ENCODE data around the gene ZNF652.
A peak's percentile ranks its signal among the peaks of the same experiment; 100 is the strongest.
"Not testable (repeated sequence)": the region's sequence is repeated elsewhere in the genome, so short reads cannot be mapped to it uniquely, and the experiment has no call there.

Gene ZNF652

DNA sequence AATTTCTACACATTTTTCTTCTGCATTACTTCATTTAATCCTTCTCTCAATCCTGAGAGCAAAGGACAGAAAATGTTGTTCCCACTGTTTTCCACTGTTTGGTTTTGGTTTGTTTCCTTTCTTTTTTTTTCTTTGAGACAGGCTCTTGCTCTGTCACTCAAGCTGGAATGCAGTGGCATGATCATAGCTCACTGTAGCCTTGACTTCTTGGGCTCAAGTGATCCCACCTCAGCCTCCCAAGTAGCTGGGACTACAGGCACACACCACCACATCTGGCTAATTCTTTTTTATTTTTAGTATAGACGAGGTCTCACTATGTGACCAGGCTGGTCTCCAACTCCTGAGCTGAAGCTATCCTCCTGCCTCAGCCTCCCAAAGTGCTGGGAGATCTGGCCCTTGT is 7.0 kb upstream of the ZNF652 start:
- DNase-seq: no peak
- CTCF ChIA-PET: interaction anchor here (0.9 to 5.2 kb wide), 17 partner anchors 8 to 62 kb away, joined by 3 to 63 read pairs (median 5); no protein-coding TSS in a partner anchor
- WGBS (ENCODE audit: insufficient coverage): 100% methylated on average over 1 of the region's 1 CpG
- H3K27ac ChIP-seq (ENCODE audit: insufficient read depth in 1 of 2, low read depth in 1 of 2, low read length in 2 of 2, poor library complexity in 1 of 2, severe bottlenecking in 2 of 2): no peak overlapping the region
- H3K4me1 ChIP-seq (ENCODE audit: control extremely low read depth in 1 of 4, control insufficient read depth in 4 of 4, insufficient read depth in 4 of 4, low read length in 3 of 4): peaks cover 0 to 13% (median 5%) of the 10 kb centered on the region in 4 experiments
- no peaks in the 10 kb centered on the region for H3K27me3 ChIP-seq (replicated peaks in 2 of 5; ENCODE audit: control insufficient read depth in 4 of 5, insufficient read depth in 5 of 5, low read length in 4 of 5)
- no peaks in the 10 kb centered on the region for H3K36me3 ChIP-seq (ENCODE audit: control insufficient read depth in 4 of 4, insufficient read depth in 4 of 4, low read length in 3 of 4)
- POLR2A ChIA-PET: no interaction called here
- H3K9me3 ChIP-seq (ENCODE audit: control extremely low read depth in 1 of 5, control insufficient read depth in 4 of 5, insufficient read depth in 2 of 5, low read depth in 1 of 5, low read length in 4 of 5): no peaks in the 10 kb centered on the region
- H3K4me3 ChIP-seq (ENCODE audit: control insufficient read depth in 1 of 7, extremely low read depth in 1 of 7, insufficient read depth in 4 of 7, low read depth in 2 of 7, low read length in 6 of 7): no peak overlapping the region

DNA sequence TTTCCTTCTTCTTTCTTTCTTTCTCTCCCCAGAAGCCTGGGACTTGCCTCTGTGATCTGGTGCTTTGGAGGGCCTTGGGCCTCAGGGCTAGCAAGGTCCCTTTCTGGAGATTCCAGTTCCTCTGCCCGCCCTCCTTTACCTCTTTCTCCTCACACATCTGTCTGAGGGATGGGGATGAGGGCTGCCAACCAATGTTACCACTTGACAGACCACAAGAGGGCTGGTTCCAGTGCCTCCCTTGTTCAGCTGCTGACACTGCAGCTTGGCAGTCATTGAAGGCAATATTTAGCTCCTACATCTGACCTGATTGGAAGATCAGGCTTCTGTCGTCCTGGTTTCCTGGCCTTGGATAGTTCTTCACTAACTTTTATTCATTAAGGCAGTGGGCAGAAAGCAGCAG is 3.6 kb upstream of the ZNF652 start:
- no peaks in the 10 kb centered on the region for H3K36me3 ChIP-seq (ENCODE audit: control insufficient read depth in 4 of 4, insufficient read depth in 4 of 4, low read length in 3 of 4)
- H3K27me3 ChIP-seq (replicated peaks in 2 of 5; ENCODE audit: control insufficient read depth in 4 of 5, insufficient read depth in 5 of 5, low read length in 4 of 5): no peaks in the 10 kb centered on the region
- no peak overlapping the region for H3K27ac ChIP-seq (ENCODE audit: insufficient read depth in 1 of 2, low read depth in 1 of 2, low read length in 2 of 2, poor library complexity in 1 of 2, severe bottlenecking in 2 of 2)
- no peaks in the 10 kb centered on the region for H3K9me3 ChIP-seq (ENCODE audit: control extremely low read depth in 1 of 5, control insufficient read depth in 4 of 5, insufficient read depth in 2 of 5, low read depth in 1 of 5, low read length in 4 of 5)
- no CpG with 5 or more reads among the region's 2 CpGs for WGBS (ENCODE audit: insufficient coverage)
- DNase-seq: peak; percentile 64 to 82 (median 82)
- POLR2A ChIA-PET: interaction anchor here (0.7 to 1.2 kb wide), 2 partner anchors 117 to 341 kb away, joined by 3 read pairs; no protein-coding TSS in a partner anchor
- no peak overlapping the region for H3K4me3 ChIP-seq (ENCODE audit: control insufficient read depth in 1 of 7, extremely low read depth in 1 of 7, insufficient read depth in 4 of 7, low read depth in 2 of 7, low read length in 6 of 7)
- CTCF ChIA-PET: interaction anchor here (0.6 to 6.4 kb wide), 13 partner anchors 8 to 337 kb away, joined by 3 to 62 read pairs (median 4); no protein-coding TSS in a partner anchor
- peaks cover 6 to 20% (median 15%) of the 10 kb centered on the region in 4 experiments for H3K4me1 ChIP-seq (ENCODE audit: control extremely low read depth in 1 of 4, control insufficient read depth in 4 of 4, insufficient read depth in 4 of 4, low read length in 3 of 4)

DNA sequence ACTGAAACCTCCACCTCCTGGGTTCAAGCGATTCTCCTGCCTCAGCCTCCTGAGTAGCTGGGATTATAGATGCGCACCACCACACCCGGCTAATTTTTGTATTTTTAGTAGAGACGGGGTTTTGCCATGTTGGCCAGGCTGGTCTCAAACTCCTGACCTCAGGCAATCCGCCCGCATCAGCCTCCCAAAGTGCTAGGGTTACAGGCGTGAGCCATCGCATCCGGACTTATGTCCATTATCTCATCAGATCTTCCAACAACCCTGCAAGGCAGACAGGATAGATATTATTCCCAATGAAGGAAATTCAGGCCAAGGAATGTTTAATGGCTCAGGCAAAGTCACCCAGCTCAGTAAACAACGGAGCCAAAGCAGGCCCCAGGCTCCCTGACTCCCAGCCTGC is 3.1 kb upstream of the ZNF652 start:
- H3K4me3 ChIP-seq (ENCODE audit: control insufficient read depth in 1 of 7, extremely low read depth in 1 of 7, insufficient read depth in 4 of 7, low read depth in 2 of 7, low read length in 6 of 7); H3K36me3 ChIP-seq (ENCODE audit: control insufficient read depth in 4 of 4, insufficient read depth in 4 of 4, low read length in 3 of 4); H3K27ac ChIP-seq (ENCODE audit: insufficient read depth in 1 of 2, low read depth in 1 of 2, low read length in 2 of 2, poor library complexity in 1 of 2, severe bottlenecking in 2 of 2); H3K27me3 ChIP-seq (replicated peaks in 2 of 5; ENCODE audit: control insufficient read depth in 4 of 5, insufficient read depth in 5 of 5, low read length in 4 of 5); DNase-seq; H3K9me3 ChIP-seq (ENCODE audit: control extremely low read depth in 1 of 5, control insufficient read depth in 4 of 5, insufficient read depth in 2 of 5, low read depth in 1 of 5, low read length in 4 of 5): not testable (repeated sequence)
- CTCF ChIA-PET: interaction anchor here (0.8 to 6.4 kb wide), 14 partner anchors 8 to 273 kb away, joined by 3 to 62 read pairs (median 3); no protein-coding TSS in a partner anchor
- 97% methylated on average over 10 of the region's 10 CpGs for WGBS (ENCODE audit: insufficient coverage)
- peaks cover 8 to 22% (median 19%) of the 10 kb centered on the region in 4 experiments for H3K4me1 ChIP-seq (ENCODE audit: control extremely low read depth in 1 of 4, control insufficient read depth in 4 of 4, insufficient read depth in 4 of 4, low read length in 3 of 4)
- POLR2A ChIA-PET: interaction anchor here (1.2 kb wide), 1 partner anchor 342 kb away, joined by 3 read pairs; no protein-coding TSS in a partner anchor

GRCh38 chr17:49364119-49364518 is 2.1 kb upstream of the ZNF652 start:
- WGBS (ENCODE audit: insufficient coverage): 100% methylated on average over 1 of the region's 2 CpGs
- POLR2A ChIA-PET: no interaction called here

DNA sequence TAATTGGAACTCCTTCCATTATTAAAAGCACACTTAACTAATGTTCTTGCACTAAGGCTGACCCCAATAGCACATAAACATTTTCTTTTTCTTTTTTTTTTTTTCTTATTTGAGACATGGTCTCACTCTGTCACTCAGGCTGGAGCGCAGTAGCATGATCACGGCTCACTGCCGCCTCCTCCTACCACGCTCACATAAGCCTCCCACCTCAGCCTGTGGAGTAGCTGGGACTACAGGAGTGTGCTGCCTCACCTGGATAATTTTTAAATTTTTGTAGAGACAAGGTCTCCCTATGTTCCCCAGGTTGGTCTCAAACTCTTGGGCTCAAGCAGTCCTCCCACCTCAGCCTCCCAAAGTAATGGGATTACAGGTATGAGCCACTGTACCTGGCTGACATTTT is 1.2 kb upstream of the ZNF652 start:
- Histone ChIP-seq H3K4me3 (ENCODE audit: control insufficient read depth in 1 of 7, extremely low read depth in 1 of 7, insufficient read depth in 4 of 7, low read depth in 2 of 7, low read length in 6 of 7) (no peak overlapping the region), H3K9me3 (ENCODE audit: control extremely low read depth in 1 of 5, control insufficient read depth in 4 of 5, insufficient read depth in 2 of 5, low read depth in 1 of 5, low read length in 4 of 5) (no peaks in the 10 kb centered on the region), H3K36me3 (ENCODE audit: control insufficient read depth in 4 of 4, insufficient read depth in 4 of 4, low read length in 3 of 4) (no peaks in the 10 kb centered on the region), H3K4me1 (ENCODE audit: control extremely low read depth in 1 of 4, control insufficient read depth in 4 of 4, insufficient read depth in 4 of 4, low read length in 3 of 4) (peaks cover 20 to 38% (median 33%) of the 10 kb centered on the region in 4 experiments), H3K27me3 (replicated peaks in 2 of 5; ENCODE audit: control insufficient read depth in 4 of 5, insufficient read depth in 5 of 5, low read length in 4 of 5) (no peaks in the 10 kb centered on the region), H3K27ac (ENCODE audit: insufficient read depth in 1 of 2, low read depth in 1 of 2, low read length in 2 of 2, poor library complexity in 1 of 2, severe bottlenecking in 2 of 2) (no peak overlapping the region)
- ChIA-PET POLR2A (interaction anchor here (0.9 to 1.3 kb wide), 2 partner anchors 21 to 44 kb away, joined by 3 read pairs; no protein-coding TSS in a partner anchor), CTCF (interaction anchor here (0.7 to 6.4 kb wide), 4 partner anchors 16 to 46 kb away, joined by 3 to 62 read pairs (median 12); no protein-coding TSS in a partner anchor)
- 91% methylated on average over 4 of the region's 4 CpGs for WGBS (ENCODE audit: insufficient coverage)
- no peak for DNase-seq

More at GRCh38 chr17:49364119-49364518, 2.1 kb upstream of the ZNF652 start:
- Histone ChIP-seq H3K36me3 (ENCODE audit: control insufficient read depth in 4 of 4, insufficient read depth in 4 of 4, low read length in 3 of 4) (no peaks in the 10 kb centered on the region), H3K27me3 (replicated peaks in 2 of 5; ENCODE audit: control insufficient read depth in 4 of 5, insufficient read depth in 5 of 5, low read length in 4 of 5) (no peaks in the 10 kb centered on the region), H3K4me3 (ENCODE audit: control insufficient read depth in 1 of 7, extremely low read depth in 1 of 7, insufficient read depth in 4 of 7, low read depth in 2 of 7, low read length in 6 of 7) (no peak overlapping the region), H3K4me1 (ENCODE audit: control extremely low read depth in 1 of 4, control insufficient read depth in 4 of 4, insufficient read depth in 4 of 4, low read length in 3 of 4) (peaks cover 17 to 32% (median 27%) of the 10 kb centered on the region in 4 experiments), H3K9me3 (ENCODE audit: control extremely low read depth in 1 of 5, control insufficient read depth in 4 of 5, insufficient read depth in 2 of 5, low read depth in 1 of 5, low read length in 4 of 5) (no peaks in the 10 kb centered on the region), H3K27ac (ENCODE audit: insufficient read depth in 1 of 2, low read depth in 1 of 2, low read length in 2 of 2, poor library complexity in 1 of 2, severe bottlenecking in 2 of 2) (no peak overlapping the region)
- CTCF ChIA-PET: interaction anchor here (0.7 to 6.4 kb wide), 8 partner anchors 22 to 274 kb away, joined by 3 to 62 read pairs (median 3); no protein-coding TSS in a partner anchor
- DNase-seq: no peak

DNA sequence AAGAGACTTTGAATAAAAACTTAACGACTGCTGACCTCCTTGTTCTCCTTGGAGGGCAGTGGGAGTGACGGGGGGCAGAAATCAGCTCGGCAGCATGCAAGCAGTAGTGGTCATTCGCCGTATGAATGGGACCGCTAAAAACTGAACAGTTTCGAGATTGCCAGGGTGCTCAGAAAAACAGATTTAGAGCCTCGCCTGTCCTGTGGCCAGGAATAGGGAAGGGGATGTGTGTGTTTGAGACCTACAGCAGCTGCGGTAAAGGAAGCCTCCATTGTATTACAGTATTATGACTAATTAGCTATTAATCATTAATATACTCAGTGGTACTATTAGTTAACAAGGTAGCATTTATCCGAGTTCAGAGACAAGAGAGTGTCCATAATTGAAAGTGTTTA is 670 bp upstream of the ZNF652 start:
- peak in 2 of 3 donors; percentile 56 for DNase-seq
- peak overlapping the region in 1 of 2 experiments; percentile 47 for H3K27ac ChIP-seq (ENCODE audit: insufficient read depth in 1 of 2, low read depth in 1 of 2, low read length in 2 of 2, poor library complexity in 1 of 2, severe bottlenecking in 2 of 2)
- no peaks in the 10 kb centered on the region for H3K9me3 ChIP-seq (ENCODE audit: control extremely low read depth in 1 of 5, control insufficient read depth in 4 of 5, insufficient read depth in 2 of 5, low read depth in 1 of 5, low read length in 4 of 5)
- ChIA-PET POLR2A (interaction anchor here (0.9 to 1.3 kb wide), 2 partner anchors 21 to 44 kb away, joined by 3 read pairs; no protein-coding TSS in a partner anchor), CTCF (interaction anchor here (3.8 to 6.4 kb wide), 2 partner anchors 15 to 46 kb away, joined by 12 to 62 read pairs; no protein-coding TSS in a partner anchor)
- peak overlapping the region; percentile 30 to 88 (median 78) for H3K4me3 ChIP-seq (ENCODE audit: control insufficient read depth in 1 of 7, extremely low read depth in 1 of 7, insufficient read depth in 4 of 7, low read depth in 2 of 7, low read length in 6 of 7)
- no peaks in the 10 kb centered on the region for H3K36me3 ChIP-seq (ENCODE audit: control insufficient read depth in 4 of 4, insufficient read depth in 4 of 4, low read length in 3 of 4)
- WGBS (ENCODE audit: insufficient coverage): 24% methylated on average over 7 of the region's 10 CpGs
- no peaks in the 10 kb centered on the region for H3K27me3 ChIP-seq (replicated peaks in 2 of 5; ENCODE audit: control insufficient read depth in 4 of 5, insufficient read depth in 5 of 5, low read length in 4 of 5)
- H3K4me1 ChIP-seq (ENCODE audit: control extremely low read depth in 1 of 4, control insufficient read depth in 4 of 4, insufficient read depth in 4 of 4, low read length in 3 of 4): peaks cover 23 to 44% (median 36%) of the 10 kb centered on the region in 4 experiments
